Subcutaneous preadipocyte (primary cell): ENCODE results near the gene S100A7. TPM values are rescaled to one million over a fixed set of nuclear protein-coding genes. Genes with fewer than 3 reads are reported as not detected.

Source experiments
- total RNA-seq: library from RNA; depleted of rRNA; stranded (reverse); fragments of >200 nt; gene quantifications from 2 replicates; pipeline ENCODE4 v1.2.3, GENCODE V29; 2012

Gene S100A7
- not detected in 2 replicates for total RNA-seq

GRCh38 chr1:153460551-153460950 lies at the start of gene S100A7:
Gene S100A7, minus strand, starts transcription at chr1:153460651. Its CDS starts 1,638 bp downstream, at chr1:153459013.

GRCh38 chr1:153415850-153416570 lies 44.4 kb downstream of the S100A7 start, which contains the start of gene S100A7A:
Gene S100A7A, plus strand, starts transcription at chr1:153416520. Its CDS starts 1,563 bp downstream, at chr1:153418083.

Other genes with a start within 250 kb of the S100A7 start
- gene PRR9, start 243.1 kb downstream of the S100A7 start, total RNA-seq = not detected in 2 replicates
- not detected in 2 replicates for gene LORICRIN, start 201.0 kb downstream of the S100A7 start, total RNA-seq
- not detected in 2 replicates for gene PGLYRP3, start 147.7 kb downstream of the S100A7 start, total RNA-seq
- gene PGLYRP4, start 111.8 kb downstream of the S100A7 start, total RNA-seq = not detected in 2 replicates
- gene S100A9, start 102.8 kb downstream of the S100A7 start, total RNA-seq = not detected in 2 replicates
- gene S100A12, start 85.0 kb downstream of the S100A7 start, total RNA-seq = not detected in 2 replicates
- not detected in 2 replicates for gene S100A8, start 69.6 kb downstream of the S100A7 start, total RNA-seq
- gene S100A7A, start 44.1 kb downstream of the S100A7 start, total RNA-seq = not detected in 2 replicates
- 1,114 and 1,653 TPM in 2 replicates for gene S100A6, start 75.3 kb upstream of the S100A7 start, total RNA-seq
- gene S100A5, start 80.3 kb upstream of the S100A7 start, total RNA-seq = 0.37 and 0.39 TPM in 2 replicates
- gene S100A4, start 85.2 kb upstream of the S100A7 start, total RNA-seq = 432 and 695 TPM in 2 replicates
- gene S100A3, start 88.6 kb upstream of the S100A7 start, total RNA-seq = 18.6 and 22.0 TPM in 2 replicates
- gene S100A2, start 105.2 kb upstream of the S100A7 start, total RNA-seq = 1.5 and 1.6 TPM in 2 replicates
- gene S100A16, start 152.5 kb upstream of the S100A7 start, total RNA-seq = 537 and 634 TPM in 2 replicates
- gene S100A14, start 155.7 kb upstream of the S100A7 start, total RNA-seq = 0.39 and 0.73 TPM in 2 replicates
- gene S100A13, start 166.9 kb upstream of the S100A7 start, total RNA-seq = 75.7 and 148 TPM in 2 replicates
- gene S100A1, start 167.8 kb upstream of the S100A7 start, total RNA-seq = not detected in 2 replicates
- gene CHTOP, start 173.4 kb upstream of the S100A7 start, total RNA-seq = 33.1 and 46.3 TPM in 2 replicates
- gene SNAPIN, start 198.1 kb upstream of the S100A7 start, total RNA-seq = 45.6 and 50.6 TPM in 2 replicates
- 162 and 184 TPM in 2 replicates for gene ILF2, start 210.3 kb upstream of the S100A7 start, total RNA-seq
- gene NPR1, start 218.0 kb upstream of the S100A7 start, total RNA-seq = 6.2 and 6.3 TPM in 2 replicates